PC-9 (cell line): ENCODE results near the gene ATG5.

Experiments
- CTCF ChIP-seq: fragments of 200-600 bp; sonication (generic); conservative IDR thresholded peaks from 2 replicates; pipeline ENCODE4 v1.6.1; 2017; ENCODE audit warnings: mixed run types, antibody characterized with exemption, mild to moderate bottlenecking, moderate library complexity
- EZH2 ChIP-seq: fragments of 200-600 bp; sonication (generic); IDR thresholded peaks from 2 replicates; pipeline ENCODE4 v1.8.0; 2017; ENCODE audit warnings: antibody characterized with exemption, low read depth

GRCh38 chr6:106254636-106255035, 70.9 kb downstream of the ATG5 start:
- TF ChIP-seq CTCF (no peak), EZH2 (no peak)
